DND-41 (cell line): ENCODE measurements around the gene C1orf122.

Source experiments
- ATAC-seq: fragments of 200-7000 bp; cut with Tn5 transposase; 3 replicates; pipeline ENCODE4 v1.9.1; 2021; ENCODE audit warnings: low read depth; ENCODE audit not compliant: insufficient read depth
- DNase-seq: peaks from one replicate; pipeline ENCODE4 v3.0.0-alpha.2; 2020
- H2AFZ ChIP-seq: 2 replicates; pipeline ENCODE4 v1.6.0; 2012; ENCODE audit warnings: low read depth, low read length
- H3K27ac ChIP-seq: 2 replicates; pipeline ENCODE4 v1.5.1; 2012; ENCODE audit warnings: low read length, inconsistent platforms
- H3K27me3 ChIP-seq: fragments of 200-600 bp; sonication (generic); 2 replicates; pipeline ENCODE4 v1.6.0; 2012; ENCODE audit warnings: low read length, mild to moderate bottlenecking, inconsistent platforms; ENCODE audit not compliant: insufficient read depth, poor library complexity
- H3K36me3 ChIP-seq: 2 replicates; pipeline ENCODE4 v1.5.1; 2012; ENCODE audit warnings: low read length, inconsistent platforms; ENCODE audit not compliant: insufficient read depth
- H3K4me1 ChIP-seq: 2 replicates; pipeline ENCODE4 v1.5.1; 2012; ENCODE audit warnings: mild to moderate bottlenecking, low read length; ENCODE audit not compliant: insufficient read depth
- H3K4me2 ChIP-seq: 2 replicates; pipeline ENCODE4 v1.6.0; 2012; ENCODE audit warnings: mild to moderate bottlenecking, moderate library complexity, low read length, inconsistent platforms; ENCODE audit not compliant: insufficient read depth
- H3K4me3 ChIP-seq, 2 experiments: fragments of 200-600 bp in 1 of 2; shearing (Covaris generic) in 1 of 2; 2 replicates each; pipeline ENCODE4 v1.5.1; 2012 to 2016; ENCODE audit warnings: inconsistent platforms in 2 of 2, low read length in 2 of 2, mild to moderate bottlenecking in 2 of 2, low read depth in 1 of 2, moderate library complexity in 1 of 2
- H3K79me2 ChIP-seq: 2 replicates; pipeline ENCODE4 v1.6.0; 2012; ENCODE audit warnings: low read length, inconsistent platforms; ENCODE audit not compliant: insufficient read depth
- H3K9ac ChIP-seq: 2 replicates; pipeline ENCODE4 v1.6.0; 2012; ENCODE audit warnings: low read depth, mild to moderate bottlenecking, inconsistent platforms, low read length, moderate library complexity
- H3K9me3 ChIP-seq: 2 replicates; pipeline ENCODE4 v1.5.1; 2012; ENCODE audit warnings: low read length, moderate library complexity, mild to moderate bottlenecking, inconsistent platforms; ENCODE audit not compliant: insufficient read depth, severe bottlenecking
- H4K20me1 ChIP-seq: 2 replicates; pipeline ENCODE4 v1.6.0; 2012; ENCODE audit warnings: low read length; ENCODE audit not compliant: insufficient read depth
- EZH2 ChIP-seq: IDR thresholded peaks from 3 replicates; pipeline ENCODE4 v1.6.1; 2012; ENCODE audit warnings: borderline replicate concordance, low read depth, mild to moderate bottlenecking, moderate library complexity, low read length, inconsistent platforms; ENCODE audit not compliant: severe bottlenecking
- TF ChIP-seq, protein P1 (sequence below): IDR thresholded peaks from 2 replicates; pipeline ENCODE4 v1.5.1; 2012; ENCODE audit warnings: borderline replicate concordance, low read length, moderate library complexity, mild to moderate bottlenecking; ENCODE audit not compliant: poor library complexity, severe bottlenecking; ENCODE audit errors: extremely low read depth

C1orf122 gene

DNA sequence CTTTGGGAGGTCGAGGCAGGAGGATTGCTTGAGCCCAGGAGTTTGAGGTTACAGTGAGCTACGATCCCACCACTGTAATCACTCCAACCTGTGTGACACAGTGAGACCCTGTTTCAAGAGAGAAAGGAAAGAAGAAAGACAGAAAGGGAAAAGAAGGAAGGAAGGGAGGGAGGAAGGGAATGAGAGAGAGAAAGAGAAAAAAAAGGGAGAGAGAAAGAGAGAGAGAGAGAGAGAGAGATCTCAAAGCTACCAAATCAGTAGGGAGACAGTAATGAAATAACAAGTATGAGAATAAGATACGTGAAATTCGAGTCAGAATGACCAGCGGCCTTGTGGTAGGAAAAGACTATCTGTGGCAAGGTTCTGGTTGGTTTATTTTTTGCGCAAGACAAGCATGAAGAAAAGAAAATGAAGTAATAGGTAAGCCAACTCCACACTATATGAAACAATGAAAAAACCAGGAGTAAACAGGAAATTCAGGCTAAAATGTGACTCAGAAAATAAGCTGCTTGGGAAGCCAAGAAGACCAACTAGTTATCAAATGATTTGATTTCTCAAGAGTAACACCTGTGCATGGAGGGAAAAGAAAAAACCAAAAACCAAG, 42.9 kb downstream of the C1orf122 start:
- no peak overlapping the region for H3K27ac ChIP-seq
- H3K27me3 ChIP-seq, result no peaks in the 10 kb centered on the region
- H3K4me2 ChIP-seq, result no peak overlapping the region
- no peak for TF ChIP-seq EZH2
- TF ChIP-seq, protein P1, sequence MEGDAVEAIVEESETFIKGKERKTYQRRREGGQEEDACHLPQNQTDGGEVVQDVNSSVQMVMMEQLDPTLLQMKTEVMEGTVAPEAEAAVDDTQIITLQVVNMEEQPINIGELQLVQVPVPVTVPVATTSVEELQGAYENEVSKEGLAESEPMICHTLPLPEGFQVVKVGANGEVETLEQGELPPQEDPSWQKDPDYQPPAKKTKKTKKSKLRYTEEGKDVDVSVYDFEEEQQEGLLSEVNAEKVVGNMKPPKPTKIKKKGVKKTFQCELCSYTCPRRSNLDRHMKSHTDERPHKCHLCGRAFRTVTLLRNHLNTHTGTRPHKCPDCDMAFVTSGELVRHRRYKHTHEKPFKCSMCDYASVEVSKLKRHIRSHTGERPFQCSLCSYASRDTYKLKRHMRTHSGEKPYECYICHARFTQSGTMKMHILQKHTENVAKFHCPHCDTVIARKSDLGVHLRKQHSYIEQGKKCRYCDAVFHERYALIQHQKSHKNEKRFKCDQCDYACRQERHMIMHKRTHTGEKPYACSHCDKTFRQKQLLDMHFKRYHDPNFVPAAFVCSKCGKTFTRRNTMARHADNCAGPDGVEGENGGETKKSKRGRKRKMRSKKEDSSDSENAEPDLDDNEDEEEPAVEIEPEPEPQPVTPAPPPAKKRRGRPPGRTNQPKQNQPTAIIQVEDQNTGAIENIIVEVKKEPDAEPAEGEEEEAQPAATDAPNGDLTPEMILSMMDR, result no peak
- no peak overlapping the region for H3K4me3 ChIP-seq
- ATAC-seq (no peak), DNase-seq (no peak)
- peaks cover 89% of the 10 kb centered on the region for H3K79me2 ChIP-seq
- H3K4me1 ChIP-seq, result peaks cover 14% of the 10 kb centered on the region; the same call in 1 of the 2 replicates
- H3K9ac ChIP-seq, result no peak overlapping the region
- H3K9me3 ChIP-seq, result no peaks in the 10 kb centered on the region
- no peak overlapping the region for H2AFZ ChIP-seq
- peaks cover 20% of the 10 kb centered on the region; the same call in 1 of the 2 replicates for H3K36me3 ChIP-seq
- peaks cover 17% of the 10 kb centered on the region; the same call in 1 of the 2 replicates for H4K20me1 ChIP-seq

DNA sequence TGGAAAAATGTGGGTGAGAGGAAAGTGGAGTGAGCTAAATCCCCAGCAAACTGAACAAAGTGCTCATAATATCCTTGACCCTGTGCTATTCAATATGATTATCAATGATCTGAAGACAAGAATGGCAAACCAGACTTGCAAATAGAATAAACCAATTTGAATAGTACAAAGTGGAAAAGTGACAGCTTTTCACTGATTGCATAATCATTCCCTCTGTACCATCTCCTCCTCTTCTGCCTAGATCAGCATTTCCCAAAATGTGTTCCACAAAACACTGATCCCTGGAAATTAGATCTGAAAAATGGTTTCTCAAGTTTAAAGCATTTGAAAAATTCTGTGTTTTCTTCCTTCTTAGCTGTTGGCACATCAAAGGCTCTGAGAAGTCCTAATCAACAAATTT, 43.7 kb downstream of the C1orf122 start:
- DNase-seq (no peak), ATAC-seq (no peak)
- Histone ChIP-seq H3K79me2 (peaks cover 82% of the 10 kb centered on the region), H3K36me3 (peaks cover 21% of the 10 kb centered on the region; the same call in 1 of the 2 replicates), H3K27ac (no peak overlapping the region), H3K27me3 (no peaks in the 10 kb centered on the region), H3K9ac (no peak overlapping the region), H4K20me1 (peaks cover 17% of the 10 kb centered on the region; the same call in 1 of the 2 replicates), H3K9me3 (no peaks in the 10 kb centered on the region), H3K4me1 (peaks cover 14% of the 10 kb centered on the region; the same call in 1 of the 2 replicates), H3K4me3 (no peak overlapping the region), H3K4me2 (no peak overlapping the region), H2AFZ (no peak overlapping the region)
- TF ChIP-seq EZH2, result no peak
- TF ChIP-seq, protein P1, result no peak

DNA sequence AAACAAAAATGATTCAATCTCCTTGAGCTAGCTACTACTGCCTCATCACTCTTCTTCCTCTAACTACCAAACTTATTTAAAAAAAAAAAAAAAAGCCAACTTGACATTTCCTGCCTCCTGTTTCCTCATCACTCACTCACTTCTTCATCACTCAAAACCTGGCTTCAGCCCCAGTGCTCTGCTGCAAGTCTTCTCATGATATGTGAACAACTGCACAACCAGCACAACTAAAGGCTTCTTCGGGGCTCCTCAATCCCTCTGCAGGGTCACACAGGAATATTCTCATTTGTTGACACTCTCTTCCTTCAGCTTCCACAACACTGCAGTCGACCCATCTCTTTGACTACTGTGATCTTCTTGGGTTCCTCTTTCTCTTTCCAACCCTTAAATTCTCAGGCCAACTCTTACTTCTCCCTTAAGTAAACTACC, 44.2 kb downstream of the C1orf122 start:
- Histone ChIP-seq H3K4me3 (no peak overlapping the region), H3K9ac (no peak overlapping the region), H2AFZ (no peak overlapping the region), H3K79me2 (peaks cover 81% of the 10 kb centered on the region), H3K36me3 (peaks cover 23% of the 10 kb centered on the region; the same call in 1 of the 2 replicates), H3K27ac (no peak overlapping the region), H3K9me3 (no peaks in the 10 kb centered on the region), H3K27me3 (no peaks in the 10 kb centered on the region), H4K20me1 (peaks cover 17% of the 10 kb centered on the region; the same call in 1 of the 2 replicates), H3K4me1 (peaks cover 13% of the 10 kb centered on the region; the same call in 1 of the 2 replicates), H3K4me2 (peak overlapping the region; percentile 7; the same call in 1 of the 2 replicates)
- ATAC-seq (no peak), DNase-seq (no peak)
- TF ChIP-seq EZH2, result no peak
- TF ChIP-seq, protein P1, result no peak
